Right lobe of liver (tissue), 6 donors: ENCODE results near the gene ZFYVE19. TPM values are rescaled to one million over a fixed set of nuclear protein-coding genes. Genes with fewer than 3 reads are reported as not detected.

Source experiments
- ATAC-seq, 4 donors: fragments of 200-7000 bp; cut with Tn5 transposase; one replicate each; pipeline ENCODE4 v1.9.1; 2020; ENCODE audit warnings: mild to moderate bottlenecking in 4 of 4, moderate library complexity in 4 of 4
- DNase-seq, 3 donors: peaks; one replicate each; pipeline ENCODE4 v3.0.0-alpha.2; 2020
- H3K27ac ChIP-seq, 3 donors: fragments of 200-600 bp; one replicate each; pipeline ENCODE4 v1.8.0; 2022
- H3K27me3 ChIP-seq, 2 donors: fragments of 200-600 bp; one replicate each; pipeline ENCODE4 v1.8.0; 2022
- H3K36me3 ChIP-seq, 4 donors: fragments of 200-600 bp; sonication (generic) in 1 of 4; one replicate each; pipeline versions ENCODE4 v1.5.1 to v1.8.0; 2017 to 2022; ENCODE audit warnings: control low read depth in 1 of 4
- H3K4me1 ChIP-seq, 4 donors: fragments of 200-600 bp; sonication (generic) in 1 of 4; one replicate each; pipeline versions ENCODE4 v1.5.1 to v1.8.0; 2017 to 2022; ENCODE audit warnings: control low read depth in 1 of 4
- H3K4me3 ChIP-seq, 3 donors: fragments of 200-600 bp; one replicate each; pipeline ENCODE4 v1.8.0; 2022
- H3K9me3 ChIP-seq, 4 donors: fragments of 200-600 bp; sonication (generic) in 1 of 4; one replicate each; pipeline versions ENCODE4 v1.5.1 to v1.8.0; 2017 to 2022; ENCODE audit warnings: control low read depth in 1 of 4
- CTCF ChIP-seq, 4 donors: fragments of 200-600 bp in 3 of 4; fragments of 450-650 bp in 1 of 4; IDR thresholded peaks; one replicate each; pipeline versions ENCODE4 v1.5.1 to v1.8.0; 2016 to 2022; ENCODE audit warnings: antibody characterized with exemption in 4 of 4, mild to moderate bottlenecking in 2 of 4
- POLR2A ChIP-seq: fragments of 450-650 bp; IDR thresholded peaks from one replicate; pipeline ENCODE4 v1.6.1; 2017; ENCODE audit warnings: antibody characterized with exemption, mild to moderate bottlenecking
- WGBS: methylation state at CpG from one replicate; pipeline ENCODE4 v1.1.6; 2018; ENCODE audit warnings: low coverage, low lambda C conversion rate; ENCODE audit not compliant: insufficient coverage; ENCODE audit errors: missing lambda C conversion rate; 5-methylcytosine and 5-hydroxymethylcytosine counted together
- intact Hi-C, 2 donors: fragments of 100-400 bp; cut with DNase I; formaldehyde crosslinking; loops; one replicate each; pipeline versions ENCODE4 v1.11.2 to v1.14.1; 2022
- total RNA-seq, 6 experiments: library from RNA; depleted of rRNA in 2 of 6; stranded (reverse); fragments of >200 nt in 2 of 6; fragmentation: NEBNext Ultra II Directional in 3 of 6; extraction: Animal tissue kit (Norgen Biotek cat#: 25700) in 3 of 6; gene quantifications; one replicate each; pipeline versions ENCODE4 v1.1.0 to v1.2.4, GENCODE V29; 2016 to 2023
- donor health status: DM: no; HTN: yes; CAD: no.
- donor health status: DM: no; HTN: no; CAD: no.
- donor health status: DM: no; HTN: no; CAD: no.
- donor health status: DM: no; HTN: yes; CAD: no.
- donor health status: DM: no; HTN: yes; CAD: no.

Gene ZFYVE19
- total RNA-seq, 6 experiments from 2014 or later = 11.5 to 49.3 (median 19.5) TPM

GRCh38 chr15:40843885-40844695, 37.2 kb downstream of the ZFYVE19 start, which contains the start of gene SPINT1:
TSS of gene SPINT1 (plus strand) at chr15:40844048. CDS start at chr15:40844555, 507 bp downstream.
- Histone ChIP-seq H3K36me3 (no peaks in the 10 kb centered on the region), H3K4me3 (peak within 1 kb of the TSS; percentile 41 to 47 (median 44)), H3K4me1 (peaks cover 0 to 12% (median 0%) of the 10 kb centered on the region in 4 donors), H3K27ac (no peak within 1 kb of the TSS), H3K9me3 (no peaks in the 10 kb centered on the region), H3K27me3 (peaks cover 0 to 11% of the 10 kb centered on the region in 2 donors)
- ATAC-seq (peak in 3 of 4 donors; percentile 24 to 32 (median 26)), DNase-seq (no peak)
- WGBS = 0% methylated on average over 5 of the region's 89 CpGs
- TF ChIP-seq POLR2A = no peak
- TF ChIP-seq CTCF (IDR thresholded peaks at IDR 0.05) = no peak
- intact Hi-C loops = no loop called here

- peaks cover 0 to 12% (median 0%) of the 10 kb centered on the region in 4 donors for H3K4me1 ChIP-seq
- intact Hi-C loops = no loop called here
- peak in 2 of 4 donors; percentile 21 to 22 for ATAC-seq
- H3K36me3 ChIP-seq = no peaks in the 10 kb centered on the region
- 23% methylated on average over 4 of the region's 28 CpGs for WGBS
- TF ChIP-seq POLR2A (no peak), CTCF (IDR thresholded peaks at IDR 0.05) (no peak)
- no peaks in the 10 kb centered on the region for H3K9me3 ChIP-seq
- H3K27me3 ChIP-seq = peaks cover 0 to 11% of the 10 kb centered on the region in 2 donors
- peak overlapping the region; percentile 41 to 47 (median 44) for H3K4me3 ChIP-seq
- H3K27ac ChIP-seq = no peak overlapping the region
- DNase-seq = peak in 1 of 3 donors; percentile 40
Observed at GRCh38 chr15:40844696-40845030, 37.8 kb downstream of the ZFYVE19 start.

GRCh38 chr15:40845036-40845435, 38.1 kb downstream of the ZFYVE19 start:
- peak overlapping the region; percentile 41 to 47 (median 44) for H3K4me3 ChIP-seq
- TF ChIP-seq POLR2A = no peak
- TF ChIP-seq CTCF (IDR thresholded peaks at IDR 0.05) = no peak
- H3K9me3 ChIP-seq = no peaks in the 10 kb centered on the region
- ATAC-seq = no peak
- H3K36me3 ChIP-seq = no peaks in the 10 kb centered on the region
- no peak for DNase-seq
- WGBS = 35% methylated on average over 11 of the region's 12 CpGs
- intact Hi-C loops = no loop called here
- H3K27me3 ChIP-seq = peaks cover 0 to 11% of the 10 kb centered on the region in 2 donors
- H3K4me1 ChIP-seq = peaks cover 0 to 12% (median 0%) of the 10 kb centered on the region in 4 donors
- no peak overlapping the region for H3K27ac ChIP-seq

GRCh38 chr15:40845511-40846284, 38.8 kb downstream of the ZFYVE19 start:
- peaks cover 0 to 12% (median 0%) of the 10 kb centered on the region in 4 donors for H3K4me1 ChIP-seq
- peak; percentile 43 to 91 (median 50) for ATAC-seq
- intact Hi-C loops = no loop called here

More at GRCh38 chr15:40845511-40846284, 38.8 kb downstream of the ZFYVE19 start:
- H3K27me3 ChIP-seq = peaks cover 0 to 11% of the 10 kb centered on the region in 2 donors
- no peak overlapping the region for H3K4me3 ChIP-seq
- no peaks in the 10 kb centered on the region for H3K9me3 ChIP-seq
- H3K36me3 ChIP-seq = no peaks in the 10 kb centered on the region
- DNase-seq = peak in 1 of 3 donors; percentile 76
- TF ChIP-seq POLR2A (no peak), CTCF (IDR thresholded peaks at IDR 0.05) (no peak)
- 40% methylated on average over 5 of the region's 8 CpGs for WGBS
- H3K27ac ChIP-seq = no peak overlapping the region
